ENCODE data around the gene SRC. TPM values are rescaled to one million over a fixed set of nuclear protein-coding genes. Genes with fewer than 3 reads are reported as not detected.

Gene SRC
- total and polyA plus RNA-seq, 2 donors from 2014 or later = 28.5 to 70.0 TPM

DNA sequence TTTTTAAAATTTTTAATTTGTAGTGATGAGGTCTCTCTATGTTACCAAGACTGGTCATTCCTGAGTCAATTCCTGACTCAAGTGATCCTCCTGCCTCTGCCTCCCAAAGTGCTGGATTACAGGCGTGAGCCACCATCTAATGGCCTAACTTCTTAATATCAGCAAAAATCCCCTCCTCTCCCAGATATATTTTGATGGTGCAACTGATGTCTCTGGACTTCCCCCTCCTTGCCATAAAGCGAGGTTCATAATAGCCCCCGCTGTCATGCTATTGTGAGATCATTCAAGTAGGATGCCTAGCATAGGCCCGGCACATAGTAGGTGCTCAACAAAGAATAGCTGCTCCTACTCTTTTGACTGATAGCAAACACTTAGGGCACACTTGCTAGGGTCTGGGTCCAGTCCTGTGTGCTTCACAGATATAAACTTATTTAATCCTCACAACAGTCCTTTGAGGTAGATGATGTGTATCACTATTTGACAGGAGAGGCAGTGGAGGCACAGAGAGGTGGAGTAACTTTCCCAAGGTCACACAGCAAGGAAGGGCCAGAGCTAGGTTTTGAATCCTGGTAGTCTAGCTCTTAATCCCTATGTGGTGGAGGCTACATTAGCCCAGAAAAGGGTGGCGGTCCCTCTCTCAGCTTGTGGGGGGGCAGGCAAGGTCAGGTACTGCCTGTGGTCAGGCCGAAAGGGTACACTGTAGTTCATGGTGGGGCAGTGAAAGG, 14.6 kb downstream of the SRC start:
- H3K4me1 ChIP-seq (ENCODE audit: control insufficient read depth in 2 of 3, insufficient read depth in 2 of 3, low read depth in 1 of 3, low read length in 3 of 3) = peaks cover 0 to 5% (median 0%) of the 10 kb centered on the region in 3 donors
- H3K36me3 ChIP-seq (ENCODE audit: control insufficient read depth in 2 of 3, insufficient read depth in 3 of 3, low read length in 3 of 3) = no peaks in the 10 kb centered on the region
- TF ChIP-seq, protein P1, sequence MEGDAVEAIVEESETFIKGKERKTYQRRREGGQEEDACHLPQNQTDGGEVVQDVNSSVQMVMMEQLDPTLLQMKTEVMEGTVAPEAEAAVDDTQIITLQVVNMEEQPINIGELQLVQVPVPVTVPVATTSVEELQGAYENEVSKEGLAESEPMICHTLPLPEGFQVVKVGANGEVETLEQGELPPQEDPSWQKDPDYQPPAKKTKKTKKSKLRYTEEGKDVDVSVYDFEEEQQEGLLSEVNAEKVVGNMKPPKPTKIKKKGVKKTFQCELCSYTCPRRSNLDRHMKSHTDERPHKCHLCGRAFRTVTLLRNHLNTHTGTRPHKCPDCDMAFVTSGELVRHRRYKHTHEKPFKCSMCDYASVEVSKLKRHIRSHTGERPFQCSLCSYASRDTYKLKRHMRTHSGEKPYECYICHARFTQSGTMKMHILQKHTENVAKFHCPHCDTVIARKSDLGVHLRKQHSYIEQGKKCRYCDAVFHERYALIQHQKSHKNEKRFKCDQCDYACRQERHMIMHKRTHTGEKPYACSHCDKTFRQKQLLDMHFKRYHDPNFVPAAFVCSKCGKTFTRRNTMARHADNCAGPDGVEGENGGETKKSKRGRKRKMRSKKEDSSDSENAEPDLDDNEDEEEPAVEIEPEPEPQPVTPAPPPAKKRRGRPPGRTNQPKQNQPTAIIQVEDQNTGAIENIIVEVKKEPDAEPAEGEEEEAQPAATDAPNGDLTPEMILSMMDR (IDR thresholded peaks at IDR 0.05; ENCODE audit: borderline replicate concordance, extremely low read depth, insufficient read depth) = no peak
- peak in 1 of 5 donors; percentile 26 for DNase-seq
- H3K27ac ChIP-seq (ENCODE audit: low read depth in 2 of 2, low read length in 2 of 2) = no peak overlapping the region
- H3K27me3 ChIP-seq (ENCODE audit: control insufficient read depth, insufficient read depth, low read length) = no peaks in the 10 kb centered on the region
- FAIRE-seq = no peak
- no peak overlapping the region for H3K4me3 ChIP-seq (ENCODE audit: low read length in 3 of 3)
- intact Hi-C loops (cut with DNase I) = no loop called here
- no peak overlapping the region for H3K9ac ChIP-seq (ENCODE audit: low read length in 3 of 3)
- H3K9me3 ChIP-seq (ENCODE audit: control insufficient read depth in 2 of 3, insufficient read depth in 1 of 3, low read length in 3 of 3) = no peaks in the 10 kb centered on the region

DNA sequence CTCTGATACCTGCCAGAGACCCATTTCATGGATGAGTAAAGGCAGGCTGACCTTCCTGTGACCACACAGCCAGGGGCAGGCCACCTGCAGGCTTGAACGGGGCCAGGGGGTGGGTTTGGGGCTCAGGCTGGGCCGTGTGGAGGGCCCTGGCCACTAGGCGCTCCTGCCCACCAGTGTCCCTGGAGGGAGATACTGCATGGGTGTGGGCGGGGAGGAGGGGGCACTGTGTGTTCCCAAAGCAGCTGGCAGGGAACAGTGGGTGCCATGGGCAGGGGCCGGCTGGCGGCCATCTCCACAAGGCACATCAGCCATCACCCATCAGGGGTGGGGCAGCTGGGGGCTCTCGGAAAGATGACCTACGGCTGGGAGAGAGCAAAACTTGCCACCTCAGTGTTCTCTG, 15.4 kb downstream of the SRC start:
- Histone ChIP-seq H3K9ac (ENCODE audit: low read length in 3 of 3) (no peak overlapping the region), H3K27ac (ENCODE audit: low read depth in 2 of 2, low read length in 2 of 2) (no peak overlapping the region), H3K4me3 (ENCODE audit: low read length in 3 of 3) (no peak overlapping the region), H3K36me3 (ENCODE audit: control insufficient read depth in 2 of 3, insufficient read depth in 3 of 3, low read length in 3 of 3) (no peaks in the 10 kb centered on the region), H3K9me3 (ENCODE audit: control insufficient read depth in 2 of 3, insufficient read depth in 1 of 3, low read length in 3 of 3) (no peaks in the 10 kb centered on the region), H3K27me3 (ENCODE audit: control insufficient read depth, insufficient read depth, low read length) (no peaks in the 10 kb centered on the region), H3K4me1 (ENCODE audit: control insufficient read depth in 2 of 3, insufficient read depth in 2 of 3, low read depth in 1 of 3, low read length in 3 of 3) (peaks cover 0 to 5% (median 0%) of the 10 kb centered on the region in 3 donors)
- TF ChIP-seq, protein P1 (IDR thresholded peaks at IDR 0.05; ENCODE audit: borderline replicate concordance, extremely low read depth, insufficient read depth) = no peak
- DNase-seq = peak in 1 of 5 donors; percentile 19
- FAIRE-seq = no peak
- intact Hi-C loops (cut with DNase I) = no loop called here

DNA sequence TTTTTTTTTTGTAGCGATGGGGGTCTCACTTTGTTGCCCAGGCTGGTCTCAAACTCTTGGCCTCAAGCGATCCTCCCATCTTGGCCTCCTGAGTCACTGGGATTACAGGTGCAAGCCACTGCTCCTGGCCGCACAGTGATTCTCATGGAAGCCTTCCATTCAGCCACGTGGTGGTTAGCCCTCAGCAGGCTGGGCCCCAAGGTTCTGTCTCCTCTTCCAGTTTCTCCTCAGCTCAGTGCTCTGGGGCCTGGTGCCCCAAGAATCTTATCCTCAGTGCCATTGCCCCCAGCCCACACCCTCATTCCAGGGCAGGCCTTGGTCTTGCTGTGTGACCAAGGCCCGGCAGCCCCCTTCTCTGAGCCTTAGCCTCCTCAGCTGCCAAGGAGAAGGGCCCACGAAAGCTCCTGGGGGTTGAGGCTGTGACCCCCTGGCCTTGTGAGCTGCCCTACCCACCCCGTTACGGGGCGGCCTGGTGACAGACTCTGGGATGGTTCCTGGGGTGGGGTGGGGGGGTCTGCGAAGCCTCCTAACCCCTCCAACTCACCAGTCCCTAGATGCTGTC, 16.4 kb downstream of the SRC start:
- H3K9me3 ChIP-seq (ENCODE audit: control insufficient read depth in 2 of 3, insufficient read depth in 1 of 3, low read length in 3 of 3) = no peaks in the 10 kb centered on the region
- FAIRE-seq (no peak), DNase-seq (peak in 1 of 5 donors; percentile 23)
- no peak overlapping the region for H3K4me3 ChIP-seq (ENCODE audit: low read length in 3 of 3)
- no peaks in the 10 kb centered on the region for H3K36me3 ChIP-seq (ENCODE audit: control insufficient read depth in 2 of 3, insufficient read depth in 3 of 3, low read length in 3 of 3)
- H3K9ac ChIP-seq (ENCODE audit: low read length in 3 of 3) = no peak overlapping the region
- no peak overlapping the region for H3K27ac ChIP-seq (ENCODE audit: low read depth in 2 of 2, low read length in 2 of 2)
- no peaks in the 10 kb centered on the region for H3K27me3 ChIP-seq (ENCODE audit: control insufficient read depth, insufficient read depth, low read length)
- intact Hi-C loops (cut with DNase I) = no loop called here
- TF ChIP-seq, protein P1 (IDR thresholded peaks at IDR 0.05; ENCODE audit: borderline replicate concordance, extremely low read depth, insufficient read depth) = no peak
- H3K4me1 ChIP-seq (ENCODE audit: control insufficient read depth in 2 of 3, insufficient read depth in 2 of 3, low read depth in 1 of 3, low read length in 3 of 3) = peaks cover 0 to 5% (median 0%) of the 10 kb centered on the region in 3 donors

Data from kidney (tissue), 14 donors.